HG03432 (cell line): ENCODE data around the gene JAKMIP2.

ENCODE experiments used
- ATAC-seq: cut with Tn5 transposase; IDR thresholded peaks from one replicate; pipeline ENCODE4 v1.9.1; 2021; ENCODE audit warnings: mild to moderate bottlenecking, moderate library complexity; ENCODE audit not compliant: unreplicated experiment

The JAKMIP2 gene

GRCh38 chr5:147704544-147704943, 78.0 kb downstream of the JAKMIP2 start:
- ATAC-seq = no peak

- ATAC-seq = no peak
Measured at GRCh38 chr5:147701468-147701867, 81.1 kb downstream of the JAKMIP2 start.

DNA sequence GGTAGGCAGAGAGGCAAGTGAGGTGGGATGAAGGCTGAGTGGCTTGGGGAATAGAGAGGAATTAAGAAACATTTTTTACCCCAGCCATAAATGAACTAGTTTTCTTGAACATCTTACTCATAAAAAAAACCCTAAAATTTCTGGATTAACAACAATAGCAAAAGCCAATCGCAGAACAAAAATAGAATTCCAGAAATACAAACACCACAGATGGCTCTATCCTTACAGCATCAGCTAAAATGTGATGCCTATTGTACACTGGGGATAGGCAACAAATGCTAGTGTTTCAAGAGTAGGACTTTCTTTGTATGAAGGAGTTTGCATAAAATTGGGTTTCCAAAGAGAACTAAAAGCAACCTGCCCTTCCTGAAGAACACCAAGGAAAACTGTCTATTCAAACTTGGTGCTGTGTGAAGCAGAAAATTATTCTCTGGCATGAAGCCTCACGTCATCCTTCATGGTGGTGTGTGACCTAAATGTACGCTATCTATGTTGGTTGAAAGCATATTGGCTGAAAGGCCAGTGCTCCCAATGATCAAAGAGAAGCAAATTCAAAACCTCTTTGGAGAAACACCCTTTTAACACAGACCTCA, 82.9 kb downstream of the JAKMIP2 start:
- ATAC-seq = no peak

GRCh38 chr5:147697380-147697779, 85.1 kb downstream of the JAKMIP2 start:
- ATAC-seq = no peak

- ATAC-seq = no peak
Measured at GRCh38 chr5:147694772-147695171, 87.8 kb downstream of the JAKMIP2 start.

DNA sequence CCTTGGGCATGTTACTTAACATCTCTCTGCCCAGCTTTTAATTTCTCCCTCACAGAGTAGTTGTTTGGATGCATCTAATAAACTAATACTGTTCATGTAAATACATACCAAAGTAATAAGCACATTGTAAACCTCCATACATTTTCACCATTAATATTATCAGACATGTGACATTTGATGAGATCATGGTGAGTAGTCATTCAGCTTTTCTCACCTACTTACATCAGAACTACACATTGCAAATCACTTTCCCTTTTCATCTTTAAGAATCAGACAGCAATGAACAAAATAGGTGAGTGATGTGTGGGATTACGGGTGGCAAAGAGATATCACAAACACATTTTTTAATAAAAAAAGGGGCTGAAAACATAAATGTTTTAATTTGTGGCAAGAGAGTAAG, 89.3 kb downstream of the JAKMIP2 start:
- no peak for ATAC-seq

DNA sequence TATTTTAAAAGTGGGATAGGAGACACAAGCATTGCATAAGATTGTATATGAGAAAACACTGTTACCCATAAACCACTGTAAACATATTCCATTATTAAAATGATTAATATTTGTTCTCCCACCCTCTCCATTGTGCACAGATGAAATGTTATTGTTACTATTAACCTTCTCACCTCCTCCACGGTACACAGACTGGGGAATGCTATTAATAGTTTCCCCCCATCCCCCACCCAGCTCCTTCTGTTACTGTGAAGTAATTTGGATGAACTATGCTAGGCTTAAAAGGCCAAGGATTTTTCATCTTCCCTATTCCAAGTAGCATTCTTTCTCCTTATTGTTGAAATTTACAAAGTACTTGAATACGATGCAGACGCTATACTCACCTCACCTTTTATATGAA, 91.4 kb downstream of the JAKMIP2 start:
- no peak for ATAC-seq

GRCh38 chr5:147690595-147690994, 91.9 kb downstream of the JAKMIP2 start:
- no peak for ATAC-seq

GRCh38 chr5:147689426-147689825, 93.1 kb downstream of the JAKMIP2 start:
- ATAC-seq = no peak

GRCh38 chr5:147688656-147689356, 93.7 kb downstream of the JAKMIP2 start:
- ATAC-seq = no peak

DNA sequence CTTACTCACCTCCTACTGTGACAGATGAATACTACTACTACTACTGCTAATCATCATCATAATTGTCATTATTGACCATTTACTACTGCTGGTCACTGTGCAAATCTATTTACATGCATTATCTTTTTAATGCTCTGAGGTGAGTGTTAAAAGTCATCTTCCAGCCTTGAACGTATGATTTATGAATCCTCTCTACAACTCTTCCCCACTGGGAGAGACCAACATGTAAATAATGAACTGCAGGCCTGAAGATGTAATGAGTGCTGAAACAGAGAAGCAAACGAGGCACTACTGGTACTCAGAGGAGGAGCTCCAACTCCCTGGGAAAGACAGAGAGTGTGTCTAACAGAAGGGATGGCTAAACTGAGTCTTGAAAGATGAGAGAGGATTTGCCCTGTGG, 95.4 kb downstream of the JAKMIP2 start:
- no peak for ATAC-seq

DNA sequence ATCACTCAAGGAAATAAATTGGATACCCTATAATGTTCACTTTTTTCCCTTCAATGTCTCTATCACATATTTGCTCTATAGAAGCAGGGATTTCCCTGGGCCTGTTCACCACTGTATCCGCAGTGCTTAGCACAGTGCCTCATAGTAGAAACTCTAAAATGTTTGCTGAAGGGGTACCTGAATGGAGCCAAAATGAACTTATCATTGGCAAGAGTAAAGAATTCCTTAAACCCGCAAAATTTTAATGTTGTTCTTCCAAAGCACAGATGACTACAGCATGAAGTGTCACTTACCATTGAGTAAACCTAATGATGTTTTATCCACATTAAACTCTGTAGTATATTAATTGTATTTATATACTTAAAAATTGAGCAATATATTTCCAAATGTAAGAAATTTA, 96.1 kb downstream of the JAKMIP2 start:
- no peak for ATAC-seq

DNA sequence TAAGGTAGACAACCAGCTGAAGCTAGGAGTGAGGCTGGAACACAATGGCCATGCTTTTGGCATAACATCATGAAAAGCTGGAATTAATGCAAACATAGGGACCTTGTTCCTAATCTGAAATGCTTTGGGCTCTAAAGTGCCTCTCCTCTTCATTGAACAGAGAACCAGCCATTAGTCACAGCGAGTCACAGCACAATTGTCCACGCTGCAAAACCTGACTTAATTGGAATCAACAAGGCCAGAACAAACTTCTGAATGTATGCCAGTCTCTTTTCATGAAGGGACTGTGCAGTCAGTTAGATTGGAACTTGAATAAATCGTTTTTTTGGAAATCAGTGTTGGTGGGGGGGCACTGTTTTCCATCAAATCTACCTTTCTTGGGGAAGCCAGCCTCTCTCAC, 96.5 kb downstream of the JAKMIP2 start:
- ATAC-seq = no peak

DNA sequence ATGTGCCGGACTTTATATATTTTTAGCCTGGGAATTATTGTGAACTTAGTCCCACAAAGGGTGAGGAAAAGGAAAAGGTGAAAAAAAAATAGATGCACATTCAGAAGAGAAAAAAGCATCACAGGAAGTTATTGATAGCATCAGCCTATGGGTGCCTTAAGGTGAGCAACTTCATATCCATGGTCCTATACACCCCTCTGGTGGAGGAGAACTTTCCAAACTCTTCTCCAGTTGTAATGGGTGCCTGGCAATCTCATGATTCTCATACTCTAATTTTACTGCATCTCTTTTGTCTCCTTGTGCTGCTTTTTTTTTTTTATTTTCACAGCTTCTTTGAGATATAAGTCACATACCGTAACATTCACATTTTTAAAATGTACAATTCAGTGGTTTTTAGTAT, 107.4 kb downstream of the JAKMIP2 start:
- ATAC-seq = no peak

GRCh38 chr5:147674411-147674810, 108.1 kb downstream of the JAKMIP2 start:
- no peak for ATAC-seq

DNA sequence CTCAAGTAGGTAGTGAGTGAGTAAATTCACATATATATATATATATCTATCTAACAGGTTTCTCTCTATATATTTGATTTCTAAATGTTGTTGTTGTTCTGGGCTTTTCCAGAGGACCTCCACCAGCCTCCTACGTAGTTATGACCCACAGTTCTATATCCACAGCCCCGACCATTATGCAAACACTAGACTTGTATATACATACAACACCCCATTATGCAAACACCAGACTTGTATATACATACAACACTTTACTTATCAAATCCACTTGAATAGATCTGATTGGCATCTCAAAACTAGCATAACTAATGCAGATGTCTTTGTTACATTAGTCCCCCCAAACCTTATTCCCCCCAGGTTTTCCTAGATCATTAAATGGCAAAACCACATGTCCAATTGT, 108.7 kb downstream of the JAKMIP2 start:
- no peak for ATAC-seq

GRCh38 chr5:147673266-147673665, 109.3 kb downstream of the JAKMIP2 start:
- no peak for ATAC-seq

GRCh38 chr5:147671365-147671764, 111.2 kb downstream of the JAKMIP2 start:
- ATAC-seq = no peak

GRCh38 chr5:147670815-147671214, 111.7 kb downstream of the JAKMIP2 start:
- ATAC-seq = no peak

- no peak for ATAC-seq
Measured at GRCh38 chr5:147669169-147669869, 113.2 kb downstream of the JAKMIP2 start.

DNA sequence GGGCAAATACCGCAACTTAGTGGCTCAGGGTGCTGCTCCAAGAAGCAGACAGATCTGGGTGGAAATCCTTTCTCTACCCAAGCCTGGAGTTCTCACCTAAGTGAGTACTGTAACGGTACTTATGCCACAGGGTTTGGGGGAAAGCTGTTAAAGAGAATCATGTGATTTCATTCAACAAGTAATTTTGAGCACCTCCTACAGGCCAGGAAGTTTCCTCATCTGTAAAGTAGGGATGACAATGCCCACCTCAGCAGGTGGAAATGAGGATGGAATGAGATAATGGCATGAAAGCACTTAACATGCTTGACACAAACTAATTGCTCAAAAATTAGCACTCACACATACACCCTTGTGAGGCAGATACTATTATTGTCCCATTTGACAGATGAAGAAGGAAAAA, 114.1 kb downstream of the JAKMIP2 start:
- no peak for ATAC-seq

- no peak for ATAC-seq
Measured at GRCh38 chr5:147667363-147667762, 115.2 kb downstream of the JAKMIP2 start.
